SU-DHL-6 (cell line): ENCODE results near the gene C2orf92.

ENCODE experiments used
- CTCF ChIP-seq: fragments of 200-600 bp; sonication (generic); IDR thresholded peaks from one replicate; pipeline ENCODE4 v1.5.1; 2017; ENCODE audit warnings: antibody characterized with exemption, mild to moderate bottlenecking, low read length, moderate library complexity; ENCODE audit not compliant: insufficient read depth, poor library complexity, severe bottlenecking
- EZH2phosphoT487 ChIP-seq: fragments of 200-600 bp; sonication (generic), shearing (Covaris generic); conservative IDR thresholded peaks from 2 replicates; pipeline ENCODE4 v1.6.1; 2018; ENCODE audit warnings: mild to moderate bottlenecking, antibody characterized with exemption, low read length, moderate library complexity, mixed read lengths

- TF ChIP-seq CTCF: no peak
- no peak for TF ChIP-seq EZH2phosphoT487
Observed at GRCh38 chr2:97704989-97705388, 35.5 kb downstream of the C2orf92 start.
